ENCODE results near the gene TERF2IP. TPM values are rescaled to one million over a fixed set of nuclear protein-coding genes. Genes with fewer than 3 reads are reported as not detected.

The TERF2IP gene
- total RNA-seq, 1 donor = 43.6 TPM

DNA sequence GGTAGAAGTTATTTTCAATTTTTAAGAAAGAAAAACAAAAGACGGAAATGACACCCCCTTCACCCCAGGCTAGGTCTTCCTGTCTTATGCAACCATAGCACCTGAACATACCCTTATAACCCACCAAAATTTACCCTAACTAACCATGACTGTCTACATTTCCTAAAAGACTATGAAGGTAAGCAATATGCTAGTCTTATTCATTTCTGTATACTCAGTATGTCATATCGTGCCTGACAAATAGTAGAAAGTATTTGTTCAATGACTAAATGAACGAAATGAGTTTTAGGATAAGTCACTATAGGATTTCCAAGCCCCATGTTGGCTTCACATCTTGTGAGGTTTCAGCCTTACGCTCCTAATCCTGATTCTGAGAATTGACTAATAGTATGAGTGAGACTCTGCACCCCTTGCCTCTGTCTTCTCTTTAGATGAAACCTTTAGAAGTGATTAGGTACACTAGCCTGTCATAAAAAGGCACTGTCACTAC is 31.0 kb upstream of the TERF2IP start:
- no peak for DNase-seq (ENCODE audit: low read depth)
- no peak overlapping the region for H3K4me3 ChIP-seq (ENCODE audit: low read depth, low read length)
- TF ChIP-seq, protein P1, sequence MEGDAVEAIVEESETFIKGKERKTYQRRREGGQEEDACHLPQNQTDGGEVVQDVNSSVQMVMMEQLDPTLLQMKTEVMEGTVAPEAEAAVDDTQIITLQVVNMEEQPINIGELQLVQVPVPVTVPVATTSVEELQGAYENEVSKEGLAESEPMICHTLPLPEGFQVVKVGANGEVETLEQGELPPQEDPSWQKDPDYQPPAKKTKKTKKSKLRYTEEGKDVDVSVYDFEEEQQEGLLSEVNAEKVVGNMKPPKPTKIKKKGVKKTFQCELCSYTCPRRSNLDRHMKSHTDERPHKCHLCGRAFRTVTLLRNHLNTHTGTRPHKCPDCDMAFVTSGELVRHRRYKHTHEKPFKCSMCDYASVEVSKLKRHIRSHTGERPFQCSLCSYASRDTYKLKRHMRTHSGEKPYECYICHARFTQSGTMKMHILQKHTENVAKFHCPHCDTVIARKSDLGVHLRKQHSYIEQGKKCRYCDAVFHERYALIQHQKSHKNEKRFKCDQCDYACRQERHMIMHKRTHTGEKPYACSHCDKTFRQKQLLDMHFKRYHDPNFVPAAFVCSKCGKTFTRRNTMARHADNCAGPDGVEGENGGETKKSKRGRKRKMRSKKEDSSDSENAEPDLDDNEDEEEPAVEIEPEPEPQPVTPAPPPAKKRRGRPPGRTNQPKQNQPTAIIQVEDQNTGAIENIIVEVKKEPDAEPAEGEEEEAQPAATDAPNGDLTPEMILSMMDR (IDR thresholded peaks at IDR 0.05; ENCODE audit: insufficient read depth, low read depth, low read length) = no peak

DNA sequence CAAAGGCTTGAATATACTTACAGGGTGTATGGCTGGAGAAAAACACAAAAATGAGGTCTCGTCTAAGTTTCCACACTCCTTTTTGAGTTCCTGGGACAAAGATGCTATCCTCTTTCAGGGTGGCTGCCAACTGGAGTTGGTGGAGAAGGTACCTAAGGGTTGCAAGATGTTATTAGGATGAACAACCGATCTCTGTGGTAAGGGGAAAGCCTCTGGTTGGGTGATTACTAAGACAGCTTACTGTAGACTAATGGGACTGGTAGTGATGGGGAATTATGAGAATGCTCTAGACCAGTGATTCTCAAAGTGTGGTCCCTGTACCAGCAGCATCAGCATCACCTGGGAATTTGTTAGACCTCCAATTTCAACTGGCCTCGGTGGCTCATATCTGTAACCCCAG is 30.5 kb upstream of the TERF2IP start:
- no peak overlapping the region for H3K4me3 ChIP-seq (ENCODE audit: low read depth, low read length)
- no peak for DNase-seq (ENCODE audit: low read depth)
- TF ChIP-seq, protein P1 (IDR thresholded peaks at IDR 0.05; ENCODE audit: insufficient read depth, low read depth, low read length) = no peak

DNA sequence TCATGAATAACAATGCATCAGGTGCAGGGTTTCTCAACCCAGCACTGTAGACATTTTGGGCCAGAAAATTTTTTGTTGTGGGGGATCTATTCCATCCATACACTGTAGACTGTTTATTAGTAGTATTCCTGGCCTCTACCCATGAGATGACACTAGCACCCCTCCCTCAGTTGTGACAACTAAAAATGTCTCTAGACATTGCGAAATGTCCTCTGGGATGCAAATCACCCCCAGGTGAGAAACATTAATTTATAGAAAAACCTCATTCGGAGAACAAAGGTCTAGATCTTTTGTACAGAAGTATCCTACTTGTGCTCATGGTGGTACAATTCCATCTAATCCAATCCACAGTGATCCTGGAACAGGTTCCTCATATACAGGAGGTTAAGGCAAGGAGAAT is 28.8 kb upstream of the TERF2IP start:
- TF ChIP-seq, protein P1 (IDR thresholded peaks at IDR 0.05; ENCODE audit: insufficient read depth, low read depth, low read length) = no peak
- DNase-seq (ENCODE audit: low read depth) = no peak
- no peak overlapping the region for H3K4me3 ChIP-seq (ENCODE audit: low read depth, low read length)

DNA sequence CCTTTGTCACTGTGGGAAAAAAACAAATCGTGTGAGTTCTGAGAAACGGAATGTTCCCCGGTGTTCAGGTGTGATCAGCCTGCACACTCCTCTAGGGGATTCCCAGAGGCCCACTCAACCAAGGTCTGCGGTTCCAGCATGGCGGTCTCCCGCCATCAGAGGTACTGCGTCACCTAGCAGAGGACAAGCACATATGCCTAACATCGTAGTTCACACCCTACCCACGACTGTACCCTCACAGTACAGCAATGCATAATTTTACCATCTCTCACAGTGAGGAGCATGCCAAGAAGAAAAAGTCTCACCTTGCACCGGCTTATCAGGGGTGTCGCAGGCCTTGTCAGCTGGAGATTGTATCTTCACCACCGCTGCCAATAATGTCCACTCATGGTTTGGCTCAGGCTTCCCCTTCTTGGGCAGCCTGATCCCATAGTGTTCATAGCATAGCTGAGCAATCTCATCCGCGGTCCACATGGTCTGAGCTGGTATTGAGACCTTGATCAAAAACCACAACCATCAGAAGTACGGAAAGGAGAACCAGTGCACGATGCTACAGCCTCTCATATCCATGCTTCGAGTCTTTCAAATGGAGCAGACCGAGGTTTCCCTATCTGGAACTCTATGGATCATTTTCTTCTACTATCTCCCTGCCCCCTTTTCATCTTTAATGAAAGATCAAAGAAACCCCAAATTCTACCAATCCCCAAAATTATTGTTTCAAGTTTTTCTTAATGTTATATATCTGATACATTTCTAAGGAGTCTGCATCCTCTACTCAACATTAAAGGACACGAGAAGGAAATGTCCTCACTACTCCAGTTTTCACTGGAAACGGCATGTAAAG is 27.0 kb upstream of the TERF2IP start:
- H3K4me3 ChIP-seq (ENCODE audit: low read depth, low read length) = no peak overlapping the region
- no peak for DNase-seq (ENCODE audit: low read depth)
- TF ChIP-seq, protein P1 (IDR thresholded peaks at IDR 0.05; ENCODE audit: insufficient read depth, low read depth, low read length) = no peak

DNA sequence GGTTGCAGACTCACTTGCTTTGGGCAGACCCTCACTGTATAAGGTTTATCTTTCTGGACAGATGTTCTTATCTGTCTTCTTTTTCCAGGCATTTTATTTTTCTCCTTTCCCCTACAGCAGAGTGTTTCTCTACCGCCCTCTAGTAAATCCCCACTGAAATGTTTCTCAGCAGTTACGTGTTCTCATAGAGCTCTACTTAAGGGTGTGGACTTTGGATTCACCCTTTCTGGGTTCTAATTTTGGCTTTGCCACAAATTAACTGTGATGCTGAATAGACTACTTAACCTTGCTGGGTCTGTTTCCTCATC is 26.4 kb upstream of the TERF2IP start:
- peak; percentile 67 for DNase-seq (ENCODE audit: low read depth)
- H3K4me3 ChIP-seq (ENCODE audit: low read depth, low read length) = no peak overlapping the region
- TF ChIP-seq, protein P1 (IDR thresholded peaks at IDR 0.05; ENCODE audit: insufficient read depth, low read depth, low read length) = peak; percentile 66

DNA sequence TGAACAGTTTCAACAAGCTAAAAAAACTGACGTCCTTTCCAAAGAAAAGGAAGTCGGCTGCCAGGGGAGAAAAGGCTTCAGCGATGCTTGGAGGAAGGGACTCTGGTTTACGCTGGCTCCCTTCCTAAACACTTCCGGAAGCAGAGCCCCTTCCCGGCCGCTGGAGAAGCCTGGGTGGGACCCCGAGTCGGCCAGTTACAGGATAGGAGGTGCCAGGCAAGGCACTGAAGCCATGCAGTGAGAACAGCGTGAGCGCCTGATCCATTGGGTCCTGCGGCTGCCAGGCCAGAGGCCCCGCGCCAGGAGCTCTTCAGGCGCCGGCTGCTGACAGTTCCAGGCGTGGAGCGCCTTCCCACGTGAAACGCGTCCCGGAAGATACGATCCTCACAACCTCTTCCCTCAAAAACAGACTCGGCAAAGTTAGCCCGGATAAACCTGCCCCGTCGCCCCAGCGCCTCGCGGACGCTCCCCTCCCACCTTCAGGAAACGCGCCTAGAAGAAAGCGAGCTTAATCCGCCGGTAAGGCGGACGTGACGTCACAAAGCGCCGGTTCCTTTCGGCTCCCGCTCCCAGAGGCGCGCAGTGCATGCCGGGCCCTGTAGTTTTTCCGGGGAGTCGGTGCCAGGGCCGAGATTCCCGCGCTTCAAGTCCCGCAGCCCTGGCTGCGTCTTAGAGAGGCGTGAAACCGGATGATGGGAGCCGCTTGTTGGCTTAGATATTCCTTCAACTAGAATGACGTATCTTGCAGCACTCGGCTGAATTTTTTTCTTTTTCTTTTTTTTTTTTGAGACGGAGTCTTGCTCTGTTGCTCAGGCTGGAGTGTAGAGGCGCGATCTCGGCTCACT is 24.6 kb upstream of the TERF2IP start, which contains the start of gene ADAT1:
Gene ADAT1, minus strand, starts transcription at position 521 of the 845 bp plus-strand sequence. CDS start 2,482 bp downstream, outside the sequence.
- TF ChIP-seq, protein P1 (IDR thresholded peaks at IDR 0.05; ENCODE audit: insufficient read depth, low read depth, low read length) = no peak
- H3K4me3 ChIP-seq (ENCODE audit: low read depth, low read length) = peak within 1 kb of the TSS; percentile 67
- DNase-seq (ENCODE audit: low read depth) = peak; percentile 99
